ENCODE results near the gene KLHL2. TPM values are rescaled to one million over a fixed set of nuclear protein-coding genes. Genes with fewer than 3 reads are reported as not detected.

The KLHL2 gene
- total and polyA plus RNA-seq, 2 of the 13 experiments (the other 11 are each of a cell fraction or from before 2014, with no cell fraction given) = 9.2 to 17.6 TPM

DNA sequence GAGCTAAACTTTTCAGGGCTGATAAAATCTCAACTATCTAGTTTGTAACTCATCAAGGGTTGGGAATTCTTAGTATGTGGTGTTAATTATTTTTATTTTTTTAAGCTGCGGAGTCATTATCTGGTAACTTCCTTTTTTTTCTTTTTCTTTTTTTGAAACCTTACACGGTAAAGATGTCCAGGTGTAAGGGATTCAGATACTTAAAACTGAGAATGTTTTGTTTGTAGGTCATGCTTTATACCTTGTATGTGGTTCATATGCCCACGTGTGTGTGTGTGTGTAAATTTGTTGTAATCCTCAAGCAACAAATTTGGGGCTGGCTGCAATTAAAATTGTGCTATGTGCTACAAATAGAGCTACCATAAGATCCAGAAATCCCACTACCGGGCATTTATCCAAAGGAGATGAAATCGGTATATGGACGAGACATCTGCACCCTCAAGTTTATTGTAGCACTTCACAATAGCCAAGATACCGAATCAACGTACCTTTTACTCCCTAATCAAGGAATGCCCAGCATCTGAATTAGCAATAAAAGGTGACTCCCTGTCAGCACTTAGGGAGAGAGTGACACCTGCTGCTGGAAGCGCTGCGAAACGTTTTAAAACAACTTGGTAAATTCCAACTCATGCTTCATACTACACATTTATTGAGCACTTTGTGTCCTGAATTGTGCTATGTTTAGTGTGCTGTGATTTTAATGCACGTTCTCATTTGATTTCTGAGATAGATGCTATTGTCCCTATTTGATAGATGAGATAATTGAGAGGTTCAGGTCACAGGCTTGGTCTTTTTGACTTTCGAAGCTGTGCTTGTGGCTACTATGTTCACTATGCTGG, 136.2 kb downstream of the KLHL2 start (continued):
- TF ChIP-seq NCOA5 (CRISPR knock-in tag; IDR thresholded peaks at IDR 0.05) (peak; percentile 97), ZC3H4 (CRISPR knock-in tag; IDR thresholded peaks at IDR 0.05; ENCODE audit: borderline replicate concordance) (no peak), U2AF2 (IDR thresholded peaks at IDR 0.05; ENCODE audit: low read depth, low read length) (no peak), ZNF567 (CRISPR knock-in tag; IDR thresholded peaks at IDR 0.05; ENCODE audit: borderline replicate concordance) (no peak), MAF1 (CRISPR knock-in tag; IDR thresholded peaks at IDR 0.05; ENCODE audit: borderline replicate concordance) (no peak), ISX (CRISPR knock-in tag; conservative IDR thresholded peaks at IDR 0.05) (no peak), MLLT10 (CRISPR knock-in tag; IDR thresholded peaks at IDR 0.05) (no peak), CREB1 (IDR thresholded peaks at IDR 0.05) (no peak), CREB1 (CRISPR knock-in tag; IDR thresholded peaks at IDR 0.05) (peak; percentile 23; the same call in 1 of the 2 replicates), RELA (CRISPR knock-in tag; IDR thresholded peaks at IDR 0.05) (no peak), RNF2 (conservative IDR thresholded peaks at IDR 0.05; ENCODE audit: low read depth) (no peak), KDM6A (CRISPR knock-in tag; IDR thresholded peaks at IDR 0.05; ENCODE audit: low read depth) (no peak), PLRG1 (conservative IDR thresholded peaks at IDR 0.05) (no peak), CENPX (CRISPR knock-in tag; IDR thresholded peaks at IDR 0.05) (no peak), POLR2G (IDR thresholded peaks at IDR 0.05; ENCODE audit: low read depth, low read length) (peak; percentile 77), HDAC1 (CRISPR knock-in tag; IDR thresholded peaks at IDR 0.05) (no peak), STAG1 (CRISPR knock-in tag; IDR thresholded peaks at IDR 0.05) (peak; percentile 77), JDP2 (CRISPR knock-in tag; IDR thresholded peaks at IDR 0.05; ENCODE audit: borderline replicate concordance) (no peak), CBX2 (IDR thresholded peaks at IDR 0.05; ENCODE audit: low read depth, low read length) (no peak), CBX2 (CRISPR knock-in tag; IDR thresholded peaks at IDR 0.05; ENCODE audit: low read depth) (no peak), PITX1 (CRISPR knock-in tag; IDR thresholded peaks at IDR 0.05) (peak; percentile 41; the same call in 1 of the 2 replicates), ZNF121 (CRISPR knock-in tag; IDR thresholded peaks at IDR 0.05) (no peak)
- TF ChIP-seq, protein P1, sequence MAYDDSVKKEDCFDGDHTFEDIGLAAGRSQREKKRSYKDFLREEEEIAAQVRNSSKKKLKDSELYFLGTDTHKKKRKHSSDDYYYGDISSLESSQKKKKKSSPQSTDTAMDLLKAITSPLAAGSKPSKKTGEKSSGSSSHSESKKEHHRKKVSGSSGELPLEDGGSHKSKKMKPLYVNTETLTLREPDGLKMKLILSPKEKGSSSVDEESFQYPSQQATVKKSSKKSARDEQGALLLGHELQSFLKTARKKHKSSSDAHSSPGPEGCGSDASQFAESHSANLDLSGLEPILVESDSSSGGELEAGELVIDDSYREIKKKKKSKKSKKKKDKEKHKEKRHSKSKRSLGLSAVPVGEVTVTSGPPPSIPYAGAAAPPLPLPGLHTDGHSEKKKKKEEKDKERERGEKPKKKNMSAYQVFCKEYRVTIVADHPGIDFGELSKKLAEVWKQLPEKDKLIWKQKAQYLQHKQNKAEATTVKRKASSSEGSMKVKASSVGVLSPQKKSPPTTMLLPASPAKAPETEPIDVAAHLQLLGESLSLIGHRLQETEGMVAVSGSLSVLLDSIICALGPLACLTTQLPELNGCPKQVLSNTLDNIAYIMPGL (CRISPR knock-in tag; IDR thresholded peaks at IDR 0.05; ENCODE audit: borderline replicate concordance in 1 of 2, low read depth in 1 of 2) = peak in 1 of 2 experiments; percentile 24; a peak in 1 of 4 replicates
- TF ChIP-seq, protein P2, sequence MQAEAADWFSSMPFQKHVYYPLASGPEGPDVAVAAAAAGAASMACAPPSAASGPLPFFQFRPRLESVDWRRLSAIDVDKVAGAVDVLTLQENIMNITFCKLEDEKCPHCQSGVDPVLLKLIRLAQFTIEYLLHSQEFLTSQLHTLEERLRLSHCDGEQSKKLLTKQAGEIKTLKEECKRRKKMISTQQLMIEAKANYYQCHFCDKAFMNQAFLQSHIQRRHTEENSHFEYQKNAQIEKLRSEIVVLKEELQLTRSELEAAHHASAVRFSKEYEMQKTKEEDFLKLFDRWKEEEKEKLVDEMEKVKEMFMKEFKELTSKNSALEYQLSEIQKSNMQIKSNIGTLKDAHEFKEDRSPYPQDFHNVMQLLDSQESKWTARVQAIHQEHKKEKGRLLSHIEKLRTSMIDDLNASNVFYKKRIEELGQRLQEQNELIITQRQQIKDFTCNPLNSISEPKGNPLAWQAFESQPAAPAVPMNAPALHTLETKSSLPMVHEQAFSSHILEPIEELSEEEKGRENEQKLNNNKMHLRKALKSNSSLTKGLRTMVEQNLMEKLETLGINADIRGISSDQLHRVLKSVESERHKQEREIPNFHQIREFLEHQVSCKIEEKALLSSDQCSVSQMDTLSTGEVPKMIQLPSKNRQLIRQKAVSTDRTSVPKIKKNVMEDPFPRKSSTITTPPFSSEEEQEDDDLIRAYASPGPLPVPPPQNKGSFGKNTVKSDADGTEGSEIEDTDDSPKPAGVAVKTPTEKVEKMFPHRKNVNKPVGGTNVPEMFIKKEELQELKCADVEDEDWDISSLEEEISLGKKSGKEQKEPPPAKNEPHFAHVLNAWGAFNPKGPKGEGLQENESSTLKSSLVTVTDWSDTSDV (CRISPR knock-in tag; IDR thresholded peaks at IDR 0.05) = no peak
- TF ChIP-seq, protein P3, sequence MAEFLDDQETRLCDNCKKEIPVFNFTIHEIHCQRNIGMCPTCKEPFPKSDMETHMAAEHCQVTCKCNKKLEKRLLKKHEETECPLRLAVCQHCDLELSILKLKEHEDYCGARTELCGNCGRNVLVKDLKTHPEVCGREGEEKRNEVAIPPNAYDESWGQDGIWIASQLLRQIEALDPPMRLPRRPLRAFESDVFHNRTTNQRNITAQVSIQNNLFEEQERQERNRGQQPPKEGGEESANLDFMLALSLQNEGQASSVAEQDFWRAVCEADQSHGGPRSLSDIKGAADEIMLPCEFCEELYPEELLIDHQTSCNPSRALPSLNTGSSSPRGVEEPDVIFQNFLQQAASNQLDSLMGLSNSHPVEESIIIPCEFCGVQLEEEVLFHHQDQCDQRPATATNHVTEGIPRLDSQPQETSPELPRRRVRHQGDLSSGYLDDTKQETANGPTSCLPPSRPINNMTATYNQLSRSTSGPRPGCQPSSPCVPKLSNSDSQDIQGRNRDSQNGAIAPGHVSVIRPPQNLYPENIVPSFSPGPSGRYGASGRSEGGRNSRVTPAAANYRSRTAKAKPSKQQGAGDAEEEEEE (CRISPR knock-in tag; IDR thresholded peaks at IDR 0.05; ENCODE audit: borderline replicate concordance) = no peak
